ENCODE data around the gene PRPF38B.

DNA sequence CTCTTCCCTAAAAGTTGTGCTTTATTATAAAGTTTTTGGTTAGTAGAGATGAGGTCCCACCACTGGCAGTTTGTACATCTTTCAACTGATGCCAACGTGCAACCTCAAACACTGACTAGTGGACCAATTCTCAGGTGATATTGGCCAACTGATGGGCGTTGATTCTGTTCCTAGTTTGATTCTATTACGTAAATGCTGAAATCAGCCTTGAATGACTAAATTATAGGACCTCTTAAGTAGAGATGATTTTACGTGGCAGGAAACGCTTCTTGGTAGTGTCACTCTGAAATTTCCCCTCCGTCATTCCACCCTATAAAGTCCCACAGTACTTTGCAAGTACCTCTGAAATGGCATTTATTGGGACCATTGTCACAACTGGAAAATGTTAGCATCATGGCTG is 11.8 kb downstream of the PRPF38B start:
- TF ChIP-seq EZH2phosphoT487 (IDR thresholded peaks at IDR 0.05; ENCODE audit: unreplicated experiment), result no peak
- no peak for TF ChIP-seq STAT1 (IDR thresholded peaks at IDR 0.05; ENCODE audit: unreplicated experiment)
- no peak for TF ChIP-seq CTCF (conservative IDR thresholded peaks at IDR 0.05; ENCODE audit: low read depth in 2 of 2)
- TF ChIP-seq POLR2AphosphoS5 (IDR thresholded peaks at IDR 0.05; ENCODE audit: low read depth), result no peak
